MCF 10A (cell line): ENCODE data around the gene TBC1D9. TPM values are rescaled to one million over a fixed set of nuclear protein-coding genes. Genes with fewer than 3 reads are reported as not detected.

Source experiments
- BruUV-seq: library from RNA; stranded (reverse); fragments of 400-500 nt; replicated peaks from 2 replicates; lab custom pipeline; 2021; lab: Mats Ljungman, UMichigan
- CTCF ChIA-PET: fragments of 300-600 bp; sonication (Branson Sonifier 250); formaldehyde crosslinking; extraction: SDS; loops from one replicate; lab custom pipeline; 2021; ENCODE audit warnings: antibody characterized with exemption, inconsistent platforms; lab: Yijun Ruan, JAX
- POLR2A ChIA-PET: fragments of 300-600, 350-650 bp; sonication (Branson Sonifier 250); formaldehyde crosslinking; extraction: SDS; loops from one replicate; lab custom pipeline; 2020; ENCODE audit warnings: antibody characterized with exemption, inconsistent platforms; lab: Yijun Ruan, JAX
- DNase-seq: peaks from one replicate; pipeline ENCODE4 v3.0.0-alpha.2; 2018; ENCODE audit not compliant: unreplicated experiment
- H3K27ac Mint-ChIP-seq: one replicate; pipeline ENCODE4 v1.8.0; 2022; ENCODE audit warnings: mild to moderate bottlenecking, low read depth, mixed read lengths; ENCODE audit not compliant: unreplicated experiment
- H3K27me3 Mint-ChIP-seq: one replicate; pipeline ENCODE4 v1.8.0; 2022; ENCODE audit warnings: mixed read lengths; ENCODE audit not compliant: insufficient read depth, unreplicated experiment
- H3K36me3 Mint-ChIP-seq: one replicate; pipeline ENCODE4 v1.8.0; 2022; ENCODE audit warnings: mild to moderate bottlenecking, moderate library complexity, mixed read lengths; ENCODE audit not compliant: insufficient read depth, unreplicated experiment
- H3K4me1 Mint-ChIP-seq: one replicate; pipeline ENCODE4 v1.8.0; 2022; ENCODE audit warnings: mixed read lengths; ENCODE audit not compliant: insufficient read depth, unreplicated experiment
- H3K4me3 Mint-ChIP-seq: one replicate; pipeline ENCODE4 v1.8.0; 2022; ENCODE audit warnings: mild to moderate bottlenecking, moderate library complexity, mixed read lengths; ENCODE audit not compliant: unreplicated experiment
- H3K9me3 Mint-ChIP-seq: one replicate; pipeline ENCODE4 v1.8.0; 2022; ENCODE audit warnings: mixed read lengths; ENCODE audit not compliant: unreplicated experiment
- CTCF ChIP-seq: fragments of 200-600 bp; IDR thresholded peaks from one replicate; pipeline ENCODE4 v1.8.0; 2022; ENCODE audit warnings: antibody characterized with exemption, mild to moderate bottlenecking; ENCODE audit not compliant: unreplicated experiment
- intact Hi-C: fragments of 100-400 bp; cut with micrococcal nuclease; formaldehyde crosslinking; loops from 2 replicates; pipeline ENCODE4 v1.14.1; 2022
- total RNA-seq: library from RNA; stranded (reverse); gene quantifications from 2 replicates; pipeline ENCODE4 v1.2.3, GENCODE V29; 2022

TBC1D9 gene
- total RNA-seq, 1 experiment from 2014 or later = 17.4 TPM

- no peak overlapping the region for H3K4me3 Mint-ChIP-seq
- intact Hi-C loops = no loop called here
- no peak overlapping the region for H3K27ac Mint-ChIP-seq
- H3K36me3 Mint-ChIP-seq = peaks cover 38% of the 10 kb centered on the region
- POLR2A ChIA-PET = no interaction called here
- H3K4me1 Mint-ChIP-seq = peaks cover 6% of the 10 kb centered on the region
- no peaks in the 10 kb centered on the region for H3K27me3 Mint-ChIP-seq
- BruUV-seq = no TSS peak
- CTCF ChIA-PET = no interaction called here
- no peaks in the 10 kb centered on the region for H3K9me3 Mint-ChIP-seq
- TF ChIP-seq CTCF = no peak
- no peak for DNase-seq
Measured at GRCh38 chr4:140680686-140681085, 75.5 kb downstream of the TBC1D9 start.

GRCh38 chr4:140679576-140679975 is 76.6 kb downstream of the TBC1D9 start:
- H3K4me1 Mint-ChIP-seq = peaks cover 6% of the 10 kb centered on the region
- H3K9me3 Mint-ChIP-seq = no peaks in the 10 kb centered on the region
- no peak overlapping the region for H3K27ac Mint-ChIP-seq
- peaks cover 43% of the 10 kb centered on the region for H3K36me3 Mint-ChIP-seq
- no TSS peak for BruUV-seq
- ChIA-PET CTCF (no interaction called here), POLR2A (no interaction called here)
- DNase-seq = no peak
- intact Hi-C loops = no loop called here
- H3K4me3 Mint-ChIP-seq = no peak overlapping the region
- TF ChIP-seq CTCF = no peak
- no peaks in the 10 kb centered on the region for H3K27me3 Mint-ChIP-seq

GRCh38 chr4:140675599-140676231 is 80.5 kb downstream of the TBC1D9 start:
- Mint-ChIP-seq H3K27ac (no peak overlapping the region), H3K4me1 (peaks cover 6% of the 10 kb centered on the region), H3K36me3 (peaks cover 53% of the 10 kb centered on the region), H3K27me3 (no peaks in the 10 kb centered on the region), H3K4me3 (no peak overlapping the region), H3K9me3 (no peaks in the 10 kb centered on the region)
- no peak for TF ChIP-seq CTCF
- no TSS peak for BruUV-seq
- intact Hi-C loops = no loop called here
- DNase-seq = peak; percentile 30
- CTCF ChIA-PET = no interaction called here
- POLR2A ChIA-PET = no interaction called here

- H3K27ac Mint-ChIP-seq = no peak overlapping the region
- CTCF ChIA-PET = interaction anchor here (0.6 to 1.2 kb wide), 2 partner anchors 211 to 312 kb away, joined by 3 read pairs; no protein-coding TSS in a partner anchor
- H3K27me3 Mint-ChIP-seq = no peaks in the 10 kb centered on the region
- peaks cover 6% of the 10 kb centered on the region for H3K4me1 Mint-ChIP-seq
- intact Hi-C loops = no loop called here
- POLR2A ChIA-PET = interaction anchor here (0.7 to 0.8 kb wide), 2 partner anchors 18 to 567 kb away, joined by 3 to 4 read pairs; no protein-coding TSS in a partner anchor
- no TSS peak for BruUV-seq
- H3K36me3 Mint-ChIP-seq = peaks cover 56% of the 10 kb centered on the region
- H3K9me3 Mint-ChIP-seq = no peaks in the 10 kb centered on the region
- no peak for TF ChIP-seq CTCF
- H3K4me3 Mint-ChIP-seq = no peak overlapping the region
- DNase-seq = no peak
Measured at GRCh38 chr4:140673729-140674128, 82.5 kb downstream of the TBC1D9 start.
